Measurements from ENCODE around the gene NELL1. TPM values are rescaled to one million over a fixed set of nuclear protein-coding genes. Genes with fewer than 3 reads are reported as not detected.
A peak's percentile ranks its signal among the peaks of the same experiment; 100 is the strongest.

The NELL1 gene
- total RNA-seq, 1 experiment from 2014 or later = 0.22 TPM

DNA sequence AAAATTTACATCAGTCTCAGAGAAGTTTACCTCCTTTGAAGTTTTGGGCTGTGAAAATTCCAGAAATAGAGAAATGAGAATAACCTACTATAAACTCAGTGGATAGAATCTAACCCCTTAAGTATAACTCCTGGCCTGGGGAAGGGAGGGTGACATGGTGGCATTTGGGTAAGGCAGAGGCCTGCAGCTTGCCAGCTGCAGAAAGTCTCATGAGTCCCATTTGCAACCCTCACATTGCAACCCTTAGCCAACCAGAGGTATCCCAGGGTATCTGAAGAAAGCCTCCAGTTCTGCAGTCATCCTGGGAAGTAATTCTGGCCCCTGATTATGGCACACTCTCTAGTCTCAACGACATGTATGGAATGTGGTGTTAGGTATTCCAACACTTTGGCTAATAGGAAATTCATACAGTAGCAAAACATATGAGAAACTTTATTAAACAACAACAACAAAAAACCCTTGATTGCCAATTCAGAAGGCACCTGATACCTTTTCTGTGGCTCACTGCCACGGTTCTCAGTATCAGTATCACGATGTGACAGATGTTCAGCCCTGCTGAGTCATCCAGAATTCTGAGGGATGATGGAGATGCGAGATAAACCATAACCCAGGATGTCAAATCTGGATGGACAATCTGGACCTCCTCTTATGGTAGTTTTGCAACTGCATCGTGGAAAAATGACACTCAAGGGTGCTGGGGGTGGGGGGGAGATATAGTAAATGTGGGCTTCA lies 743.4 kb downstream of the NELL1 start:
- Histone ChIP-seq H2BK20ac (ENCODE audit: low read depth, low read length, poor library complexity, severe bottlenecking) (no peak overlapping the region), H3K23ac (ENCODE audit: insufficient read length, low read depth, low read length) (no peak overlapping the region), H4K91ac (ENCODE audit: insufficient read length, low read depth, low read length) (no peak overlapping the region), H3K23me2 (ENCODE audit: insufficient read length, low read depth, low read length, poor library complexity, severe bottlenecking) (no peaks in the 10 kb centered on the region), H3K4ac (ENCODE audit: low read depth, low read length) (no peak overlapping the region), H3K79me2 (ENCODE audit: insufficient read depth, low read length) (no peaks in the 10 kb centered on the region), H4K20me1 (ENCODE audit: control insufficient read depth, insufficient read depth, insufficient read length) (no peaks in the 10 kb centered on the region), H3K27me3 (ENCODE audit: insufficient read depth, low read length) (no peaks in the 10 kb centered on the region), H2AFZ (ENCODE audit: low read length) (no peak overlapping the region), H3K9ac (ENCODE audit: extremely low read depth, insufficient read length, low read length) (no peak overlapping the region), H3K4me2 (ENCODE audit: insufficient read depth, insufficient read length, low read length) (no peak overlapping the region), H3K79me1 (ENCODE audit: insufficient read depth, low read depth, low read length, poor library complexity, severe bottlenecking) (no peaks in the 10 kb centered on the region), H3K18ac (ENCODE audit: insufficient read length, low read depth, low read length) (no peak overlapping the region), H2BK15ac (ENCODE audit: low read depth, low read length) (no peak overlapping the region), H3K4me1 (ENCODE audit: insufficient read depth, low read length) (peaks cover 3% of the 10 kb centered on the region; the same call in 1 of the 2 replicates), H3K27ac (ENCODE audit: insufficient read length, low read depth, low read length) (no peak overlapping the region), H3K14ac (ENCODE audit: insufficient read depth, low read length) (no peak overlapping the region), H2AK5ac (ENCODE audit: insufficient read length, low read length) (no peak overlapping the region), H4K5ac (ENCODE audit: insufficient read length, low read depth, low read length) (no peak overlapping the region), H3T11ph (ENCODE audit: low read length) (no peak overlapping the region), H2BK5ac (ENCODE audit: insufficient read length, low read length) (no peak overlapping the region), H2BK120ac (ENCODE audit: low read depth, low read length, poor library complexity, severe bottlenecking) (no peak overlapping the region), H3K56ac (ENCODE audit: insufficient read length, low read depth, low read length) (no peak overlapping the region), H3K9me3 (ENCODE audit: control insufficient read depth, low read depth, low read length) (no peaks in the 10 kb centered on the region), H4K8ac (replicated peaks; ENCODE audit: insufficient read length, low read depth, low read length) (no peak overlapping the region), H2BK12ac (ENCODE audit: insufficient read length, low read depth, low read length) (no peak overlapping the region)
- TF ChIP-seq, protein P1, sequence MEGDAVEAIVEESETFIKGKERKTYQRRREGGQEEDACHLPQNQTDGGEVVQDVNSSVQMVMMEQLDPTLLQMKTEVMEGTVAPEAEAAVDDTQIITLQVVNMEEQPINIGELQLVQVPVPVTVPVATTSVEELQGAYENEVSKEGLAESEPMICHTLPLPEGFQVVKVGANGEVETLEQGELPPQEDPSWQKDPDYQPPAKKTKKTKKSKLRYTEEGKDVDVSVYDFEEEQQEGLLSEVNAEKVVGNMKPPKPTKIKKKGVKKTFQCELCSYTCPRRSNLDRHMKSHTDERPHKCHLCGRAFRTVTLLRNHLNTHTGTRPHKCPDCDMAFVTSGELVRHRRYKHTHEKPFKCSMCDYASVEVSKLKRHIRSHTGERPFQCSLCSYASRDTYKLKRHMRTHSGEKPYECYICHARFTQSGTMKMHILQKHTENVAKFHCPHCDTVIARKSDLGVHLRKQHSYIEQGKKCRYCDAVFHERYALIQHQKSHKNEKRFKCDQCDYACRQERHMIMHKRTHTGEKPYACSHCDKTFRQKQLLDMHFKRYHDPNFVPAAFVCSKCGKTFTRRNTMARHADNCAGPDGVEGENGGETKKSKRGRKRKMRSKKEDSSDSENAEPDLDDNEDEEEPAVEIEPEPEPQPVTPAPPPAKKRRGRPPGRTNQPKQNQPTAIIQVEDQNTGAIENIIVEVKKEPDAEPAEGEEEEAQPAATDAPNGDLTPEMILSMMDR (conservative IDR thresholded peaks at IDR 0.05) = no peak
- H3K27me3 Mint-ChIP-seq (ENCODE audit: low read depth) = no peaks in the 10 kb centered on the region
- DNase-seq = no peak
- WGBS (ENCODE audit: extremely low coverage, insufficient read length, low lambda C conversion rate) = no CpG with 5 or more reads among the region's 5 CpGs
- no peaks in the 10 kb centered on the region for H3K9me3 Mint-ChIP-seq
- H3K4me1 Mint-ChIP-seq = peaks cover 8% of the 10 kb centered on the region in 2 experiments
- H3K36me3 Mint-ChIP-seq (ENCODE audit: insufficient read depth in 1 of 3, low read depth in 3 of 3) = no peaks in the 10 kb centered on the region
- H3K4me3 Mint-ChIP-seq = no peak overlapping the region
- peak overlapping the region in 1 of 3 experiments; percentile 86; a peak in 1 of 7 replicates for H3K27ac Mint-ChIP-seq

Measured in H9 (cell line).